Neural cell (in vitro differentiated cells): ENCODE measurements around the gene AMPD1. TPM values are rescaled to one million over a fixed set of nuclear protein-coding genes. Genes with fewer than 3 reads are reported as not detected.

Experiments
- H2AFZ ChIP-seq: fragments of 200-600, 300-800 bp; sonication (generic), shearing (Covaris generic); 2 replicates; pipeline ENCODE4 v1.6.0; 2014; ENCODE audit warnings: low read depth, mild to moderate bottlenecking, antibody characterized with exemption, low read length, moderate library complexity
- H3F3A ChIP-seq: fragments of 200-600 bp; shearing (Covaris generic); 2 replicates; pipeline ENCODE4 v1.6.1; 2016; ENCODE audit warnings: mild to moderate bottlenecking, moderate library complexity, mixed read lengths, antibody characterized with exemption, low read length; ENCODE audit not compliant: insufficient read depth, poor library complexity, severe bottlenecking
- H3K27ac ChIP-seq: fragments of 200-600, 300-800 bp; sonication (generic), shearing (Covaris generic); 2 replicates; pipeline ENCODE4 v1.5.1; 2014; ENCODE audit warnings: mild to moderate bottlenecking, low read length, moderate library complexity
- H3K27me3 ChIP-seq: fragments of 300-800, 200-600 bp; sonication (generic), shearing (Covaris generic); 2 replicates; pipeline ENCODE4 v1.6.0; 2014; ENCODE audit warnings: mild to moderate bottlenecking, low read depth, low read length, moderate library complexity; ENCODE audit not compliant: insufficient read depth
- H3K36me3 ChIP-seq: fragments of 300-800, 200-600 bp; sonication (generic), shearing (Covaris generic); 2 replicates; pipeline ENCODE4 v1.5.1; 2014; ENCODE audit warnings: mild to moderate bottlenecking, antibody characterized with exemption, low read length, moderate library complexity; ENCODE audit not compliant: insufficient read depth
- H3K4me2 ChIP-seq: fragments of 300-800, 200-600 bp; sonication (generic), shearing (Covaris generic); 2 replicates; pipeline ENCODE4 v1.6.0; 2014; ENCODE audit warnings: mild to moderate bottlenecking, low read length
- H3K4me3 ChIP-seq: fragments of 300-800, 200-600 bp; sonication (generic), shearing (Covaris generic); 2 replicates; pipeline ENCODE4 v1.5.1; 2014; ENCODE audit warnings: mild to moderate bottlenecking, low read length, moderate library complexity
- H3K79me2 ChIP-seq: fragments of 200-600 bp; shearing (Covaris generic); replicated peaks from 2 replicates; pipeline ENCODE4 v1.6.0; 2014; ENCODE audit warnings: mild to moderate bottlenecking, low read length, moderate library complexity; ENCODE audit not compliant: insufficient read depth
- H3K9ac ChIP-seq: fragments of 300-800, 200-600 bp; sonication (generic), shearing (Covaris generic); 2 replicates; pipeline ENCODE4 v1.6.1; 2016; ENCODE audit warnings: mild to moderate bottlenecking, low read length, mixed read lengths
- H3K9me2 ChIP-seq: fragments of 200-600 bp; shearing (Covaris generic); 2 replicates; pipeline ENCODE4 v1.6.1; 2016; ENCODE audit warnings: mild to moderate bottlenecking, low read length, mixed read lengths; ENCODE audit not compliant: insufficient read depth
- H3K9me3 ChIP-seq: fragments of 200-600, 300-800 bp; sonication (generic), shearing (Covaris generic); 2 replicates; pipeline ENCODE4 v1.6.1; 2016; ENCODE audit warnings: mild to moderate bottlenecking, mixed run types, low read length, moderate library complexity, mixed read lengths
- H4K20me1 ChIP-seq: fragments of 200-600 bp; shearing (Covaris generic); 2 replicates; pipeline ENCODE4 v1.6.1; 2016; ENCODE audit warnings: mild to moderate bottlenecking, mixed run types; ENCODE audit not compliant: insufficient read depth
- EP300 ChIP-seq: fragments of 450-650 bp; conservative IDR thresholded peaks from 2 replicates; pipeline ENCODE4 v1.6.1; 2014; ENCODE audit warnings: antibody characterized with exemption, mild to moderate bottlenecking, moderate library complexity; ENCODE audit not compliant: poor library complexity, severe bottlenecking
- EZH2 ChIP-seq: fragments of 200-600, 300-800 bp; shearing (Covaris generic), sonication (generic); IDR thresholded peaks from 2 replicates; pipeline ENCODE4 v1.6.1; 2014; ENCODE audit warnings: antibody characterized with exemption, low read length, borderline replicate concordance, mild to moderate bottlenecking; ENCODE audit not compliant: insufficient read depth, poor library complexity, severe bottlenecking
- MXI1 ChIP-seq: fragments of 450-650 bp; conservative IDR thresholded peaks from 2 replicates; pipeline ENCODE4 v1.6.1; 2014; ENCODE audit warnings: antibody characterized with exemption, mild to moderate bottlenecking; ENCODE audit not compliant: poor library complexity, severe bottlenecking
- POLR2AphosphoS5 ChIP-seq: IDR thresholded peaks from 2 replicates; pipeline ENCODE4 v1.6.1; 2012
- RAD21 ChIP-seq: fragments of 450-650 bp; conservative IDR thresholded peaks from 2 replicates; pipeline ENCODE4 v1.6.1; 2014; ENCODE audit warnings: antibody characterized with exemption, mild to moderate bottlenecking, moderate library complexity
- SMC3 ChIP-seq: fragments of 450-650 bp; conservative IDR thresholded peaks from 2 replicates; pipeline ENCODE4 v1.6.1; 2014; ENCODE audit warnings: antibody characterized with exemption, mild to moderate bottlenecking, moderate library complexity; ENCODE audit not compliant: poor library complexity
- TAF1 ChIP-seq: IDR thresholded peaks from 2 replicates; pipeline ENCODE4 v1.6.1; 2012; ENCODE audit warnings: low read depth
- polyA plus RNA-seq: library from polyadenylated mRNA; depleted of rRNA; stranded (reverse); fragments of >200 nt; gene quantifications from 2 replicates; pipeline ENCODE4 v1.2.3, GENCODE V29; 2014
- TF ChIP-seq, protein P1 (sequence below): fragments of 450-650 bp; IDR thresholded peaks from 2 replicates; pipeline ENCODE4 v1.5.1; 2014; ENCODE audit warnings: antibody characterized with exemption, mild to moderate bottlenecking, moderate library complexity; ENCODE audit not compliant: poor library complexity, severe bottlenecking
- TF ChIP-seq, protein P2 (sequence below): IDR thresholded peaks from 2 replicates; pipeline ENCODE4 v1.6.1; 2012; ENCODE audit warnings: borderline replicate concordance

AMPD1 gene
- polyA plus RNA-seq, 1 donor from 2014 or later = not detected

DNA sequence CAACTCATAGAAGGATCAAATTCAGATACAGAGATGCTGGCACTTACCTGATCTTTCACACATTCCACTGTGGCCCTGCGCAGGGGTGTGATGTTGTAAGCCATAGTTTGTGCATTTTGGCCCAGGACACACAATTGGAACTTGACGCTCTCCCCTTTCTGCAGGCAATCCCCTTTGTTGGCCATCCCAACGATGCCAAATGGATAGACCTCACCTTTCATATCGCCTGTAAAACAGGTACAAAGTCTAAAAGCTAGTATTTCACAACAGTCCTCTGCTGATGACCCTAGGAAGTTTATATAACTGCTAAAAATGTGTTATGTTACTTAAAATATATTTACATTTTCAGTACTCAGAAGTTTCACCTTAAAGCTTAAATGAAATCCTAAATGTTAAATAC, 25.1 kb upstream of the AMPD1 start:
- Histone ChIP-seq H3K27ac (no peak overlapping the region), H3K9me3 (no peaks in the 10 kb centered on the region), H3K79me2 (peaks cover 11% of the 10 kb centered on the region), H2AFZ (no peak overlapping the region), H3K9me2 (no peaks in the 10 kb centered on the region), H4K20me1 (no peaks in the 10 kb centered on the region), H3K4me2 (no peak overlapping the region), H3F3A (no peaks in the 10 kb centered on the region), H3K9ac (no peak overlapping the region), H3K27me3 (no peaks in the 10 kb centered on the region), H3K4me3 (no peak overlapping the region), H3K36me3 (peaks cover 22% of the 10 kb centered on the region)
- TF ChIP-seq POLR2AphosphoS5 (no peak), EP300 (no peak), SMC3 (no peak), TAF1 (no peak), MXI1 (no peak), EZH2 (no peak), RAD21 (no peak)
- TF ChIP-seq, protein P1, sequence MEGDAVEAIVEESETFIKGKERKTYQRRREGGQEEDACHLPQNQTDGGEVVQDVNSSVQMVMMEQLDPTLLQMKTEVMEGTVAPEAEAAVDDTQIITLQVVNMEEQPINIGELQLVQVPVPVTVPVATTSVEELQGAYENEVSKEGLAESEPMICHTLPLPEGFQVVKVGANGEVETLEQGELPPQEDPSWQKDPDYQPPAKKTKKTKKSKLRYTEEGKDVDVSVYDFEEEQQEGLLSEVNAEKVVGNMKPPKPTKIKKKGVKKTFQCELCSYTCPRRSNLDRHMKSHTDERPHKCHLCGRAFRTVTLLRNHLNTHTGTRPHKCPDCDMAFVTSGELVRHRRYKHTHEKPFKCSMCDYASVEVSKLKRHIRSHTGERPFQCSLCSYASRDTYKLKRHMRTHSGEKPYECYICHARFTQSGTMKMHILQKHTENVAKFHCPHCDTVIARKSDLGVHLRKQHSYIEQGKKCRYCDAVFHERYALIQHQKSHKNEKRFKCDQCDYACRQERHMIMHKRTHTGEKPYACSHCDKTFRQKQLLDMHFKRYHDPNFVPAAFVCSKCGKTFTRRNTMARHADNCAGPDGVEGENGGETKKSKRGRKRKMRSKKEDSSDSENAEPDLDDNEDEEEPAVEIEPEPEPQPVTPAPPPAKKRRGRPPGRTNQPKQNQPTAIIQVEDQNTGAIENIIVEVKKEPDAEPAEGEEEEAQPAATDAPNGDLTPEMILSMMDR = no peak
- TF ChIP-seq, protein P2, sequence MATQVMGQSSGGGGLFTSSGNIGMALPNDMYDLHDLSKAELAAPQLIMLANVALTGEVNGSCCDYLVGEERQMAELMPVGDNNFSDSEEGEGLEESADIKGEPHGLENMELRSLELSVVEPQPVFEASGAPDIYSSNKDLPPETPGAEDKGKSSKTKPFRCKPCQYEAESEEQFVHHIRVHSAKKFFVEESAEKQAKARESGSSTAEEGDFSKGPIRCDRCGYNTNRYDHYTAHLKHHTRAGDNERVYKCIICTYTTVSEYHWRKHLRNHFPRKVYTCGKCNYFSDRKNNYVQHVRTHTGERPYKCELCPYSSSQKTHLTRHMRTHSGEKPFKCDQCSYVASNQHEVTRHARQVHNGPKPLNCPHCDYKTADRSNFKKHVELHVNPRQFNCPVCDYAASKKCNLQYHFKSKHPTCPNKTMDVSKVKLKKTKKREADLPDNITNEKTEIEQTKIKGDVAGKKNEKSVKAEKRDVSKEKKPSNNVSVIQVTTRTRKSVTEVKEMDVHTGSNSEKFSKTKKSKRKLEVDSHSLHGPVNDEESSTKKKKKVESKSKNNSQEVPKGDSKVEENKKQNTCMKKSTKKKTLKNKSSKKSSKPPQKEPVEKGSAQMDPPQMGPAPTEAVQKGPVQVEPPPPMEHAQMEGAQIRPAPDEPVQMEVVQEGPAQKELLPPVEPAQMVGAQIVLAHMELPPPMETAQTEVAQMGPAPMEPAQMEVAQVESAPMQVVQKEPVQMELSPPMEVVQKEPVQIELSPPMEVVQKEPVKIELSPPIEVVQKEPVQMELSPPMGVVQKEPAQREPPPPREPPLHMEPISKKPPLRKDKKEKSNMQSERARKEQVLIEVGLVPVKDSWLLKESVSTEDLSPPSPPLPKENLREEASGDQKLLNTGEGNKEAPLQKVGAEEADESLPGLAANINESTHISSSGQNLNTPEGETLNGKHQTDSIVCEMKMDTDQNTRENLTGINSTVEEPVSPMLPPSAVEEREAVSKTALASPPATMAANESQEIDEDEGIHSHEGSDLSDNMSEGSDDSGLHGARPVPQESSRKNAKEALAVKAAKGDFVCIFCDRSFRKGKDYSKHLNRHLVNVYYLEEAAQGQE = no peak

DNA sequence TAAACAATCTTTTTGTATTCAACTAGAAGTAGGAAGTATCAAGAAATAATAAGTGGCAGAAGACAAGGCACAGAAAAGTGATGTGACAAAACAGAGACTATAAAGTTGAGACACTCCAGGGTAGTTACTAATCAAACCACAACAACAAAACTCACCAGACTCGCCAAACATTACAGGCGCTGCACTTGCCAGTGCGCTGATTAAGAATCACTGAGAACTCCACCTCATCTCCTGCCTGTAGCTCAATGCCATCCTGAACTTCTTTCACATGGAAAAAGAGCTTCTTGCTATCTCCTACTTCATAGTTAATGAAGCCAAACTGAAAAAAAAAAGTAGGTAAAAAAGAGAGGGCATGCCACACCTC, 24.1 kb upstream of the AMPD1 start:
- Histone ChIP-seq H3K4me2 (no peak overlapping the region), H3K9me2 (no peaks in the 10 kb centered on the region), H3K27me3 (no peaks in the 10 kb centered on the region), H3K4me3 (no peak overlapping the region), H4K20me1 (no peaks in the 10 kb centered on the region), H3K27ac (no peak overlapping the region), H3K79me2 (peaks cover 21% of the 10 kb centered on the region), H3K9me3 (no peaks in the 10 kb centered on the region), H3F3A (no peaks in the 10 kb centered on the region), H2AFZ (no peak overlapping the region), H3K9ac (no peak overlapping the region), H3K36me3 (peaks cover 18% of the 10 kb centered on the region)
- TF ChIP-seq, protein P1 = no peak
- TF ChIP-seq SMC3 (no peak), EZH2 (no peak), TAF1 (no peak), EP300 (no peak), MXI1 (no peak), POLR2AphosphoS5 (no peak), RAD21 (no peak)
- TF ChIP-seq, protein P2 = no peak
